HepG2 (cell line): ENCODE results near the gene GJA9. TPM values are rescaled to one million over a fixed set of nuclear protein-coding genes. Genes with fewer than 3 reads are reported as not detected.

Source experiments
- CCAR2 ChIP-seq: fragments of 200-400 bp; formaldehyde crosslinking; optimal IDR thresholded peaks from 2 replicates; pipeline ENCODE3; 2018; ENCODE audit warnings: low read depth, mild to moderate bottlenecking, low read length, moderate library complexity
- FOSL2 ChIP-seq: sonication (generic); formaldehyde crosslinking; IDR thresholded peaks from 2 replicates; pipeline ENCODE4 v1.4.0; 2020; ENCODE audit warnings: missing genetic modification reagents
- HCFC1 ChIP-seq: fragments of 150-350 bp; IDR thresholded peaks from 2 replicates; pipeline ENCODE4 v1.6.1; 2014; ENCODE audit warnings: low read depth, low read length
- HOXA7 ChIP-seq: sonication (generic); formaldehyde crosslinking; IDR thresholded peaks from 2 replicates; pipeline ENCODE4 v1.8.1; 2022; ENCODE audit warnings: mild to moderate bottlenecking, missing genetic modification reagents, moderate library complexity
- MED8 ChIP-seq: sonication (generic); formaldehyde crosslinking; IDR thresholded peaks from 2 replicates; pipeline ENCODE4 v1.8.1; 2023; ENCODE audit warnings: mild to moderate bottlenecking, missing genetic modification reagents; ENCODE audit not compliant: insufficient replicate concordance
- NFE2L1 ChIP-seq: sonication (generic); formaldehyde crosslinking; IDR thresholded peaks from 2 replicates; pipeline ENCODE4 v1.4.0; 2020; ENCODE audit warnings: missing genetic modification reagents, mild to moderate bottlenecking, borderline replicate concordance
- SOX6 ChIP-seq, 2 experiments: fragments of 450-650 bp in 1 of 2; sonication (generic) in 1 of 2; formaldehyde crosslinking in 1 of 2; IDR thresholded peaks; 2 replicates each; pipeline versions ENCODE4 v1.4.0 to v1.6.1; 2017 to 2020; ENCODE audit warnings: antibody characterized with exemption in 1 of 2, mild to moderate bottlenecking in 1 of 2, missing genetic modification reagents in 1 of 2
- SUZ12 ChIP-seq: fragments of 150-350 bp; IDR thresholded peaks from 2 replicates; pipeline ENCODE4 v1.6.1; 2014; ENCODE audit warnings: low read depth, low read length
- TEAD3 ChIP-seq: optimal IDR thresholded peaks from 2 replicates; pipeline ENCODE3; 2016; ENCODE audit warnings: borderline replicate concordance
- ZFP36 ChIP-seq: fragments of 150-350 bp; IDR thresholded peaks from 2 replicates; pipeline ENCODE4 v1.6.1; 2018; ENCODE audit warnings: borderline replicate concordance, low read length, low read depth; ENCODE audit not compliant: partially characterized antibody
- ZNF441 ChIP-seq: sonication (generic); formaldehyde crosslinking; IDR thresholded peaks from 2 replicates; pipeline ENCODE4 v1.7.0; 2021; ENCODE audit warnings: missing genetic modification reagents, borderline replicate concordance
- ZNF713 ChIP-seq: sonication (generic); formaldehyde crosslinking; IDR thresholded peaks from 2 replicates; pipeline ENCODE4 v1.4.0; 2020; ENCODE audit warnings: mild to moderate bottlenecking, missing genetic modification reagents
- polyA plus RNA-seq, 8 experiments: library from polyadenylated mRNA; depleted of rRNA in 3 of 8; stranded (reverse) in 7 of 8; unstranded in 1 of 8; fragments of >200 nt; fragmentation: Illumina TruSeq in 4 of 8; extraction: Trizol in 4 of 8; gene quantifications; 2 replicates each; pipeline versions ENCODE4 v1.2.1 to v1.2.3, GENCODE V29; 2011 to 2016; ENCODE audit warnings: low read depth in 4 of 8, missing spikeins in 1 of 8, mixed read lengths in 1 of 8; ENCODE audit not compliant: insufficient read depth in 1 of 8
- total RNA-seq, 5 experiments: library from RNA; depleted of rRNA; stranded (reverse); fragments of >200 nt; fragmentation: Illumina TruSeq; extraction: Trizol; gene quantifications; 2 replicates each; pipeline ENCODE4 v1.2.3, GENCODE V29; 2016; ENCODE audit warnings: low read depth in 1 of 5
- TF ChIP-seq, protein P1 (sequence below): sonication (generic); formaldehyde crosslinking; IDR thresholded peaks from 2 replicates; pipeline ENCODE4 v1.5.0; 2020; ENCODE audit warnings: mild to moderate bottlenecking, missing genetic modification reagents
- TF ChIP-seq, protein P2 (sequence below): sonication (generic); formaldehyde crosslinking; IDR thresholded peaks from 2 replicates; pipeline ENCODE4 v1.4.0; 2020; ENCODE audit warnings: missing genetic modification reagents
- TF ChIP-seq, protein P3 (sequence below): IDR thresholded peaks from 2 replicates; pipeline ENCODE4 v1.6.1; 2016; ENCODE audit warnings: mild to moderate bottlenecking, missing biosample characterization, missing genetic modification reagents
- TF ChIP-seq, protein P4 (sequence below): sonication (generic); formaldehyde crosslinking; IDR thresholded peaks from 2 replicates; pipeline ENCODE4 v1.4.0; 2020; ENCODE audit warnings: missing genetic modification reagents, borderline replicate concordance
- TF ChIP-seq, protein P5 (sequence below): sonication (generic); formaldehyde crosslinking; IDR thresholded peaks from 2 replicates; pipeline ENCODE4 v1.4.0; 2020; ENCODE audit warnings: mild to moderate bottlenecking, missing genetic modification reagents, borderline replicate concordance
- TF ChIP-seq, protein P6 (sequence below): IDR thresholded peaks from 2 replicates; pipeline ENCODE4 v1.6.1; 2016; ENCODE audit warnings: missing genetic modification reagents, missing compliant biosample characterization

GJA9 gene
- total and polyA plus RNA-seq, 2 of the 13 experiments (the other 11 are each of a cell fraction or from before 2014, with no cell fraction given): 0.08 to 0.13 TPM

DNA sequence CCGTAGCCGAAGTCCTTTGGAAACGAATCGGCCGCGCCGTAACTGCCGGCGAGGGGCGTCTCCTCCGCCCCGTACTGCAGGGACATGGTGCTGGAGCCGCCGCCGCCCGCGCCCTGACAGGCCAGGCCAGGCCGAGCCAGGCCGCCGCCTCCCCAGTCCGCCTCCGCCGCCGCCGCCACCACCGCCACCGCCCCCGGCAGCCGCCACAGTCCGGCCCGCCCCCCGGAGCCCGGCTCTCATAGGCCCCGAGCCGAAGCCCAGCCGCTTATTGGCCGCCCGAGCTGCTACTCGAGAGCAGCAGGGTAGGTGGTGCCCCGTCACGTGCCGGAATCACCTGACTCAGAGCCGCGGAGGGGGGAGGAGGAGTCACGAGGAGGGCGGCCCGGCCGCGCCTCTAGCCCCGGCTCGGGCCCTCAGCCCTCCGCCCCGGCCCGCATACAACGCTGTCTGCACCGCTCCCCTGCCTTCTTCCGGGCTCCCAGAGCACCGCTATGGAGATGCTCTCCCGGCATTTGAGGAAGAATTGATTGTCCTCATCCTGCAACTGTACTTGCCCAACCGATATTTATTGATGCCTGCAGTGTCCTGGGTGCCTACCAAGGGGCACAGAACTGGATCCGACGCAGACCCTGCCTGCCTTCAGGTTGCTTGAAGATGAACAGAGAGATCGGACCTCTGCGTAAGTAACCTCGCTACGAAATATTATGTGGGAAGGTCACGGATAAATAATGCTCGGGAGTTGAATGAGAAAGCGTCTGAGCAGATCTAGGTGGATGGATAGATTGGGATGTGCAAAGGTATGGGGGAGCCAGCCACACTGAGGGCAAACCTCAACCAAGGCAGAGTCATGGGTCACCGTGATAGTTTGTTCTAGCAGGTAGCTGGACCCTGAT is 21.6 kb downstream of the GJA9 start, which contains the start of gene RRAGC (continued):
- TF ChIP-seq SOX6 (IDR thresholded peaks at IDR 0.05) (no peak), SOX6 (CRISPR knock-in tag; IDR thresholded peaks at IDR 0.05) (peak; percentile 62), ZNF441 (CRISPR knock-in tag) (peak; percentile 65; the same call in 1 of the 2 replicates), HOXA7 (CRISPR knock-in tag) (no peak), MED8 (CRISPR knock-in tag) (peak; percentile 37), ZNF713 (CRISPR knock-in tag) (no peak), NFE2L1 (no peak), FOSL2 (CRISPR knock-in tag) (peak; percentile 70), TEAD3 (CRISPR knock-in tag) (no peak), CCAR2 (no peak), HCFC1 (no peak), ZFP36 (no peak), SUZ12 (no peak)
- TF ChIP-seq, protein P1, sequence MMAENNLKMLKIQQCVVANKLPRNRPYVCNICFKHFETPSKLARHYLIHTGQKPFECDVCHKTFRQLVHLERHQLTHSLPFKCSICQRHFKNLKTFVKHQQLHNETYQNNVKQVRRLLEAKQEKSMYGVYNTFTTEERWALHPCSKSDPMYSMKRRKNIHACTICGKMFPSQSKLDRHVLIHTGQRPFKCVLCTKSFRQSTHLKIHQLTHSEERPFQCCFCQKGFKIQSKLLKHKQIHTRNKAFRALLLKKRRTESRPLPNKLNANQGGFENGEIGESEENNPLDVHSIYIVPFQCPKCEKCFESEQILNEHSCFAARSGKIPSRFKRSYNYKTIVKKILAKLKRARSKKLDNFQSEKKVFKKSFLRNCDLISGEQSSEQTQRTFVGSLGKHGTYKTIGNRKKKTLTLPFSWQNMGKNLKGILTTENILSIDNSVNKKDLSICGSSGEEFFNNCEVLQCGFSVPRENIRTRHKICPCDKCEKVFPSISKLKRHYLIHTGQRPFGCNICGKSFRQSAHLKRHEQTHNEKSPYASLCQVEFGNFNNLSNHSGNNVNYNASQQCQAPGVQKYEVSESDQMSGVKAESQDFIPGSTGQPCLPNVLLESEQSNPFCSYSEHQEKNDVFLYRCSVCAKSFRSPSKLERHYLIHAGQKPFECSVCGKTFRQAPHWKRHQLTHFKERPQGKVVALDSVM (CRISPR knock-in tag): no peak
- TF ChIP-seq, protein P2, sequence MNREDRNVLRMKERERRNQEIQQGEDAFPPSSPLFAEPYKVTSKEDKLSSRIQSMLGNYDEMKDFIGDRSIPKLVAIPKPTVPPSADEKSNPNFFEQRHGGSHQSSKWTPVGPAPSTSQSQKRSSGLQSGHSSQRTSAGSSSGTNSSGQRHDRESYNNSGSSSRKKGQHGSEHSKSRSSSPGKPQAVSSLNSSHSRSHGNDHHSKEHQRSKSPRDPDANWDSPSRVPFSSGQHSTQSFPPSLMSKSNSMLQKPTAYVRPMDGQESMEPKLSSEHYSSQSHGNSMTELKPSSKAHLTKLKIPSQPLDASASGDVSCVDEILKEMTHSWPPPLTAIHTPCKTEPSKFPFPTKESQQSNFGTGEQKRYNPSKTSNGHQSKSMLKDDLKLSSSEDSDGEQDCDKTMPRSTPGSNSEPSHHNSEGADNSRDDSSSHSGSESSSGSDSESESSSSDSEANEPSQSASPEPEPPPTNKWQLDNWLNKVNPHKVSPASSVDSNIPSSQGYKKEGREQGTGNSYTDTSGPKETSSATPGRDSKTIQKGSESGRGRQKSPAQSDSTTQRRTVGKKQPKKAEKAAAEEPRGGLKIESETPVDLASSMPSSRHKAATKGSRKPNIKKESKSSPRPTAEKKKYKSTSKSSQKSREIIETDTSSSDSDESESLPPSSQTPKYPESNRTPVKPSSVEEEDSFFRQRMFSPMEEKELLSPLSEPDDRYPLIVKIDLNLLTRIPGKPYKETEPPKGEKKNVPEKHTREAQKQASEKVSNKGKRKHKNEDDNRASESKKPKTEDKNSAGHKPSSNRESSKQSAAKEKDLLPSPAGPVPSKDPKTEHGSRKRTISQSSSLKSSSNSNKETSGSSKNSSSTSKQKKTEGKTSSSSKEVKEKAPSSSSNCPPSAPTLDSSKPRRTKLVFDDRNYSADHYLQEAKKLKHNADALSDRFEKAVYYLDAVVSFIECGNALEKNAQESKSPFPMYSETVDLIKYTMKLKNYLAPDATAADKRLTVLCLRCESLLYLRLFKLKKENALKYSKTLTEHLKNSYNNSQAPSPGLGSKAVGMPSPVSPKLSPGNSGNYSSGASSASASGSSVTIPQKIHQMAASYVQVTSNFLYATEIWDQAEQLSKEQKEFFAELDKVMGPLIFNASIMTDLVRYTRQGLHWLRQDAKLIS: 0 out of 2 replicates have a peak, but pooled peaks have one; percentile 56
- TF ChIP-seq, protein P3, sequence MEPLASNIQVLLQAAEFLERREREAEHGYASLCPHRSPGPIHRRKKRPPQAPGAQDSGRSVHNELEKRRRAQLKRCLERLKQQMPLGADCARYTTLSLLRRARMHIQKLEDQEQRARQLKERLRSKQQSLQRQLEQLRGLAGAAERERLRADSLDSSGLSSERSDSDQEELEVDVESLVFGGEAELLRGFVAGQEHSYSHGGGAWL (CRISPR knock-in tag): no peak; the same call in 1 of the 2 replicates
- TF ChIP-seq, protein P4, sequence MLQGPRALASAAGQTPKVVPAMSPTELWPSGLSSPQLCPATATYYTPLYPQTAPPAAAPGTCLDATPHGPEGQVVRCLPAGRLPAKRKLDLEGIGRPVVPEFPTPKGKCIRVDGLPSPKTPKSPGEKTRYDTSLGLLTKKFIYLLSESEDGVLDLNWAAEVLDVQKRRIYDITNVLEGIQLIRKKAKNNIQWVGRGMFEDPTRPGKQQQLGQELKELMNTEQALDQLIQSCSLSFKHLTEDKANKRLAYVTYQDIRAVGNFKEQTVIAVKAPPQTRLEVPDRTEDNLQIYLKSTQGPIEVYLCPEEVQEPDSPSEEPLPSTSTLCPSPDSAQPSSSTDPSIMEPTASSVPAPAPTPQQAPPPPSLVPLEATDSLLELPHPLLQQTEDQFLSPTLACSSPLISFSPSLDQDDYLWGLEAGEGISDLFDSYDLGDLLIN (CRISPR knock-in tag): 0 out of 2 replicates have a peak, but pooled peaks have one; percentile 21
- TF ChIP-seq, protein P5, sequence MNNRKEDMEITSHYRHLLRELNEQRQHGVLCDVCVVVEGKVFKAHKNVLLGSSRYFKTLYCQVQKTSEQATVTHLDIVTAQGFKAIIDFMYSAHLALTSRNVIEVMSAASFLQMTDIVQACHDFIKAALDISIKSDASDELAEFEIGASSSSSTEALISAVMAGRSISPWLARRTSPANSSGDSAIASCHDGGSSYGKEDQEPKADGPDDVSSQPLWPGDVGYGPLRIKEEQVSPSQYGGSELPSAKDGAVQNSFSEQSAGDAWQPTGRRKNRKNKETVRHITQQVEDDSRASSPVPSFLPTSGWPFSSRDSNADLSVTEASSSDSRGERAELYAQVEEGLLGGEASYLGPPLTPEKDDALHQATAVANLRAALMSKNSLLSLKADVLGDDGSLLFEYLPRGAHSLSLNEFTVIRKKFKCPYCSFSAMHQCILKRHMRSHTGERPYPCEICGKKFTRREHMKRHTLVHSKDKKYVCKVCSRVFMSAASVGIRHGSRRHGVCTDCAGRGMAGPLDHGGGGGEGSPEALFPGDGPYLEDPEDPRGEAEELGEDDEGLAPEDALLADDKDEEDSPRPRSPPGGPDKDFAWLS: no peak
- TF ChIP-seq, protein P6, sequence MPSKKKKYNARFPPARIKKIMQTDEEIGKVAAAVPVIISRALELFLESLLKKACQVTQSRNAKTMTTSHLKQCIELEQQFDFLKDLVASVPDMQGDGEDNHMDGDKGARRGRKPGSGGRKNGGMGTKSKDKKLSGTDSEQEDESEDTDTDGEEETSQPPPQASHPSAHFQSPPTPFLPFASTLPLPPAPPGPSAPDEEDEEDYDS: 0 out of 2 replicates have a peak, but pooled peaks have one; percentile 17
